Measurements from ENCODE around the gene EMC10. TPM values are rescaled to one million over a fixed set of nuclear protein-coding genes. Genes with fewer than 3 reads are reported as not detected.
A peak's percentile ranks its signal among the peaks of the same experiment; 100 is the strongest.

EMC10 gene
- total RNA-seq, 1 donor from 2014 or later = 79.2 TPM

DNA sequence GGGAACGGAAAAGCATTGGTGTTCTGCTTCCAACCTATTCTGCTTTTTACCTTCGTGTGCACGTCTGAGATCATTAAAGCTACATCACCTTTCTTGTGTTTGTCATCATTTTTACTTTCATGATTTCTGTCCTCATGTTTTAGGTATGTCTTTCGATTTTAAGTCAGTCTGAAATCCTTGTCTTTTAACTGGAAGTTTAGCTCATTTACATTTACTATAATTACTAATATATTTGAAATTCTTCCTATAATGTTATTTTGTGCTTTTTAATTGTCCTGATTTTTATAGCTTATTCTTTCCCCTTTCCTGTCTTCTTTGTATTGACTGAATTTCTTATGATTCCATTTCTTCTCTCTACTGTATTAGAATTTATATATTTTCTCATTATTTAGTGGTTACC lies 56.6 kb downstream of the EMC10 start:
- H3K27ac Mint-ChIP-seq = no peak overlapping the region
- no peaks in the 10 kb centered on the region for H3K4me1 Mint-ChIP-seq
- intact Hi-C loops (cut with micrococcal nuclease) = no loop called here
- H3K27me3 Mint-ChIP-seq = no peaks in the 10 kb centered on the region
- no peak for DNase-seq
- no peak overlapping the region for H3K4me3 Mint-ChIP-seq
- peaks cover 4% of the 10 kb centered on the region for H3K9me3 Mint-ChIP-seq
- no peaks in the 10 kb centered on the region for H3K36me3 Mint-ChIP-seq (ENCODE audit: low read depth)

- Mint-ChIP-seq H3K27me3 (no peaks in the 10 kb centered on the region), H3K4me1 (no peaks in the 10 kb centered on the region), H3K4me3 (no peak overlapping the region), H3K36me3 (ENCODE audit: low read depth) (no peaks in the 10 kb centered on the region), H3K27ac (no peak overlapping the region), H3K9me3 (peaks cover 4% of the 10 kb centered on the region)
- intact Hi-C loops (cut with micrococcal nuclease) = no loop called here
- DNase-seq = no peak
Measured at GRCh38 chr19:50534478-50534877, 58.2 kb downstream of the EMC10 start.

GRCh38 chr19:50535672-50536187 lies 59.4 kb downstream of the EMC10 start:
- Mint-ChIP-seq H3K27ac (no peak overlapping the region), H3K4me1 (no peaks in the 10 kb centered on the region), H3K9me3 (peaks cover 4% of the 10 kb centered on the region), H3K4me3 (no peak overlapping the region), H3K36me3 (ENCODE audit: low read depth) (no peaks in the 10 kb centered on the region), H3K27me3 (no peaks in the 10 kb centered on the region)
- intact Hi-C loops (cut with micrococcal nuclease) = no loop called here
- no peak for DNase-seq

DNA sequence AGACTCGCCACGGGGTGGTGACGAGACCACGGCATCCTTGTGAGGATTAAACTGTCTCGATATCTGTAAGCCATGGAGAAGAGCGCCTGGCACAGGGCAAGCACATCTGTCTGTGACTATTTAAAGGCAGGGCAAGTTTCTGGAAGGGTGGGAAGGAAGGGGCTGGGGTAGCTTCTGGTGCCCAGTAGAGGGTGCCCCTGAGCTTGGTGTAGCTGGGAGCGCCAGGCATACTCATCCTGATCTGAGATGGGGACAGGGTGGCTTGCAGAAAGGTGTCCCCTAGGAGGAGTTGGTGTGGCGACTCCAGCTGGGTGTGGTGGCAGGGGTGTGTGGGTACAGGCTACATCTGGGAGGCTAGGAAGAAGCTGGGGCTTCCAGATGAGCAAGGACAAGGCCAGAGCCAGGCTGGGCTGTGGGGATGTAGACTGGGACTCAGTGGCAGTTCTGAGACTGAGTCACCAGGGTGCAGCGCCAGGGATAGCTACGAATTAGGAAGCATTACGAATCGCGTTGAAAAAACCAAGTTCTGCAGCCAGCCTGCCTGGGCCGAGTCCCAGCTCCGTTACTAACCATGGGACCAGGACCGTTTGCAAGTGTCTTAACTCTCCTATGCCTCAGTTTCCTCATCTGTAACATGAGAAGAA lies 60.5 kb downstream of the EMC10 start:
- no peaks in the 10 kb centered on the region for H3K36me3 Mint-ChIP-seq (ENCODE audit: low read depth)
- intact Hi-C loops (cut with micrococcal nuclease) = loop anchor here (1.0 kb wide), 1 partner anchor 247 kb away; no protein-coding TSS in a partner anchor
- H3K4me1 Mint-ChIP-seq = no peaks in the 10 kb centered on the region
- H3K27me3 Mint-ChIP-seq = no peaks in the 10 kb centered on the region
- no peak for DNase-seq
- H3K9me3 Mint-ChIP-seq = peaks cover 4% of the 10 kb centered on the region
- no peak overlapping the region for H3K4me3 Mint-ChIP-seq
- no peak overlapping the region for H3K27ac Mint-ChIP-seq

DNA sequence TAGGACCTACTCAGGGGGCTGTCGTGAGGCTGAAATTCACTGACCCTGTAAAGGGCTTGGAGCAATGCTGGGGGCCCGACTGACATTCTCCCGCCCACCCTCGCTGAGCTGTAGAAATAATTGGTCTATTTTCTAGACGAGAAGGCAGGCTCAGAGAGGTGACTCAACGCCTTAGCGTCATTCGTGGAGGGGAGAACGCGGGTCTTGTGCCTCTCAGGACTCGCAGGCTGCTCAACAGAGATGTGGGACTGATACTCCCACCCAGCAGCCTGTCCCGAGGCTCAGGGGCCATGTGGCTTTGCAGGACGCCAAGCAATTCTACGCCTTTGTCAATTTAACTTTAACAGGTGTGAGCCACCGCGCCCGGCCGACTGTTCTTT lies 61.0 kb downstream of the EMC10 start:
- Mint-ChIP-seq H3K27me3 (no peaks in the 10 kb centered on the region), H3K27ac (no peak overlapping the region), H3K4me3 (no peak overlapping the region), H3K36me3 (ENCODE audit: low read depth) (no peaks in the 10 kb centered on the region), H3K4me1 (no peaks in the 10 kb centered on the region), H3K9me3 (peaks cover 3% of the 10 kb centered on the region)
- DNase-seq = no peak
- intact Hi-C loops (cut with micrococcal nuclease) = loop anchor here (1.0 kb wide), 1 partner anchor 246 kb away; no protein-coding TSS in a partner anchor

- H3K9me3 Mint-ChIP-seq = no peaks in the 10 kb centered on the region
- intact Hi-C loops (cut with micrococcal nuclease) = loop anchor here (1.0 kb wide), 1 partner anchor 246 kb away; no protein-coding TSS in a partner anchor
- peak; percentile 88 for DNase-seq
- no peaks in the 10 kb centered on the region for H3K4me1 Mint-ChIP-seq
- H3K27me3 Mint-ChIP-seq = no peaks in the 10 kb centered on the region
- no peak overlapping the region for H3K27ac Mint-ChIP-seq
- no peaks in the 10 kb centered on the region for H3K36me3 Mint-ChIP-seq (ENCODE audit: low read depth)
- no peak overlapping the region for H3K4me3 Mint-ChIP-seq
Measured at GRCh38 chr19:50537769-50538230, 61.5 kb downstream of the EMC10 start.

Other genes with a start within 250 kb of the EMC10 start
- gene KCNC3, start 147.1 kb upstream of the EMC10 start, total RNA-seq = 20.3 TPM in 2 replicates
- gene NAPSA, start 110.9 kb upstream of the EMC10 start, total RNA-seq = 13.6 and 18.0 TPM in 2 replicates
- gene NR1H2, start 100.0 kb upstream of the EMC10 start, total RNA-seq = 81.4 and 84.7 TPM in 2 replicates
- 188 and 204 TPM in 2 replicates for gene POLD1, start 92.2 kb upstream of the EMC10 start, total RNA-seq
- 0.91 and 1.6 TPM in 2 replicates for gene SPIB, start 57.6 kb upstream of the EMC10 start, total RNA-seq
- gene MYBPC2, start 43.6 kb upstream of the EMC10 start, total RNA-seq = 0.12 and 0.26 TPM in 2 replicates
- gene GARIN5A, start 341 bp downstream of the EMC10 start, total RNA-seq = 0.21 and 0.68 TPM in 2 replicates
- 41.7 and 44.0 TPM in 2 replicates for gene JOSD2, start 34.7 kb downstream of the EMC10 start, total RNA-seq
- gene ASPDH, start 37.4 kb downstream of the EMC10 start, total RNA-seq = not detected in 2 replicates
- 0.12 TPM in 1 of 2 replicates, not detected in the other for gene LRRC4B, start 91.9 kb downstream of the EMC10 start, total RNA-seq
- gene SYT3, start 163.4 kb downstream of the EMC10 start, total RNA-seq = not detected in 2 replicates
- 0.98 TPM in 1 of 2 replicates, not detected in the other for gene C19orf81, start 172.9 kb downstream of the EMC10 start, total RNA-seq
- not detected in 2 replicates for gene SHANK1, start 243.3 kb downstream of the EMC10 start, total RNA-seq
- 0.89 and 1.3 TPM in 2 replicates for gene CLEC11A, start 246.9 kb downstream of the EMC10 start, total RNA-seq

All from activated CD4-positive, alpha-beta T cell treated with anti-CD3 and anti-CD28 coated beads, Interleukin-2, amount 10 ng/mL, durations not matched to agents 24 days and 14 days (primary cell).